Omental fat pad (tissue), 4 donors: ENCODE measurements around the gene ZNF207. TPM values are rescaled to one million over a fixed set of nuclear protein-coding genes. Genes with fewer than 3 reads are reported as not detected.

ENCODE experiments used
- ATAC-seq: fragments of 150-250 bp; one replicate; pipeline ENCODE4 v1.9.1; 2016; ENCODE audit warnings: mild to moderate bottlenecking, moderate library complexity; ENCODE audit not compliant: low FRiP score
- DNase-seq: peaks from one replicate; pipeline ENCODE4 v3.0.0-alpha.2; 2019; ENCODE audit warnings: low spot score
- total RNA-seq, 4 donors: library from RNA; depleted of rRNA; stranded (reverse); fragments of >200 nt; gene quantifications; one replicate each; pipeline ENCODE4 v1.1.0, GENCODE V29; 2016
- TF ChIP-seq, protein P1 (sequence below), 3 donors: fragments of 450-650 bp; IDR thresholded peaks; one replicate each; pipeline ENCODE4 v1.5.1; 2016 to 2017; ENCODE audit warnings: antibody characterized with exemption in 3 of 3, mild to moderate bottlenecking in 3 of 3, moderate library complexity in 2 of 3

The ZNF207 gene
- total RNA-seq, 4 donors from 2014 or later, result 121 to 193 (median 141) TPM

DNA sequence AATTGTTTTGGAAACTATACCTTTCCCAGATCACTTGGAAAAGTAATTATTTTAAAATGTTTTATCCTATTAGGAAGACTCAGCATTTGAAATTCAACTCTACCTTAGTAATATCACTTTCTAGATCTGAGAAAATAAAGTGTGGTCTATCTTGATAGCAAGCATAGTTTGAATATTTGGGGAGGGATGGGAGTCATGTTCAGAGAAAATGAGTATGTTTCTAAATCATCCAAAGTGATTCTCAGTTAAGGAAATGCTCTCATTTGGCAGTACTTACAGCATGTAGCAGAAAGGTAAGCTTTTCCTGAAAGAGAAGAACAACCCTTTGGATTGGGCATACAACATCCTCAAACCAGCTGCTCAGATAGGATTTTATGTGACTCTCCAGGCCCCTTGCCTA, 14.9 kb upstream of the ZNF207 start:
- ATAC-seq (no peak), DNase-seq (no peak)
- TF ChIP-seq, protein P1, sequence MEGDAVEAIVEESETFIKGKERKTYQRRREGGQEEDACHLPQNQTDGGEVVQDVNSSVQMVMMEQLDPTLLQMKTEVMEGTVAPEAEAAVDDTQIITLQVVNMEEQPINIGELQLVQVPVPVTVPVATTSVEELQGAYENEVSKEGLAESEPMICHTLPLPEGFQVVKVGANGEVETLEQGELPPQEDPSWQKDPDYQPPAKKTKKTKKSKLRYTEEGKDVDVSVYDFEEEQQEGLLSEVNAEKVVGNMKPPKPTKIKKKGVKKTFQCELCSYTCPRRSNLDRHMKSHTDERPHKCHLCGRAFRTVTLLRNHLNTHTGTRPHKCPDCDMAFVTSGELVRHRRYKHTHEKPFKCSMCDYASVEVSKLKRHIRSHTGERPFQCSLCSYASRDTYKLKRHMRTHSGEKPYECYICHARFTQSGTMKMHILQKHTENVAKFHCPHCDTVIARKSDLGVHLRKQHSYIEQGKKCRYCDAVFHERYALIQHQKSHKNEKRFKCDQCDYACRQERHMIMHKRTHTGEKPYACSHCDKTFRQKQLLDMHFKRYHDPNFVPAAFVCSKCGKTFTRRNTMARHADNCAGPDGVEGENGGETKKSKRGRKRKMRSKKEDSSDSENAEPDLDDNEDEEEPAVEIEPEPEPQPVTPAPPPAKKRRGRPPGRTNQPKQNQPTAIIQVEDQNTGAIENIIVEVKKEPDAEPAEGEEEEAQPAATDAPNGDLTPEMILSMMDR (IDR thresholded peaks at IDR 0.05), result no peak

DNA sequence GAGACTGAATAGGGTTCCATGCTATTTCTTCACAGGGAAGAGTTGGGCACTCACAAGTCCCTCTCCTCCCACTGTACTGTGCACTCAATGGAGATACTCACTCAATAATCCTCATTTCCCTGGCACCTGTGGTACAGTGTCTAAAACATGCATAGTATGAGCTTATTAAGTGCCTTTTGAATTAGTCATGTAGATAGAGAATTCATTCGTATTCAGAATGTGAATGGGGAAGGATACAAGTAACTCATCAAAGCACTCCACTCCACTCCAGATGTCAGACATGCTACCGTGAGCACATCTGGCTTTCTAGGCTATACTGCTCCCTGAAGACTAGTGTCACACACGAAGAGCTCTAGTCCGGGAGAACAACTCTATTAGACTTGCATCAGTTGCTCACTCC, 14.3 kb upstream of the ZNF207 start:
- TF ChIP-seq, protein P1 (IDR thresholded peaks at IDR 0.05), result no peak
- no peak for DNase-seq
- peak; percentile 71 for ATAC-seq

DNA sequence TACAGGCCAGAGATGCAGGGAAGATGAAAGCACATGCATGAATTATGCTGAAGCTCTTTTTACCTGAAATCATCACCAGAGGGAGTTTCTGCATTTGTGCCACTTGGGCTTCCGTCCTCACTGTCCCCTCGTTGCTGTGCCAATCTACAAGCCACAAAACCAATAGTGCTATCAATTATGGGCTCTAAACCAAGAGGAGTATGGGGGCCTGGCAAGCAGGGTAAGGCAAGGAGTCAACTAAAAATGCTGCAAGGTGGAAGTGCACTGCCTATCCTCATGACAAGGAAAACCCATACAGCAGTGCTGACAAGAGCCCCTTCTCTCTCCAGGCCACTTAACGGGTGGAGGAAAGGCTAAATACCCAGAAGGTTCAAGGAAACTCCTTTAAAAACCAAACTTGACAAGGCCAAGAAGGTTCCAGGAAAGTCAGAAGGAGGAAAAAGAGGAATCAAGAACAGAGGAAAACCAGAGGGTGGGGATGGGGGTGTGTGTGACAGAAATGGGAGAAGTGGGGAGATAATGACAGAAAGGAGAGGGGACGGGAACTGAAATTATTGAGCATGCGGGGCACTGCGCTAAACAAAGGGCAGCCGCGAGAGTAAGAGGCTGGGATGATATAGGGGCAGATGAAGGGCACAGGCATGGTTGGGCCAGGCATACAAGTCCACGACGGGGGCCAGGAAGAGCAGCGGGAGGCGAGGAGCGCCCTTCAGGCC, 8.7 kb upstream of the ZNF207 start:
- DNase-seq, result no peak
- no peak for ATAC-seq
- TF ChIP-seq, protein P1 (IDR thresholded peaks at IDR 0.05), result no peak

DNA sequence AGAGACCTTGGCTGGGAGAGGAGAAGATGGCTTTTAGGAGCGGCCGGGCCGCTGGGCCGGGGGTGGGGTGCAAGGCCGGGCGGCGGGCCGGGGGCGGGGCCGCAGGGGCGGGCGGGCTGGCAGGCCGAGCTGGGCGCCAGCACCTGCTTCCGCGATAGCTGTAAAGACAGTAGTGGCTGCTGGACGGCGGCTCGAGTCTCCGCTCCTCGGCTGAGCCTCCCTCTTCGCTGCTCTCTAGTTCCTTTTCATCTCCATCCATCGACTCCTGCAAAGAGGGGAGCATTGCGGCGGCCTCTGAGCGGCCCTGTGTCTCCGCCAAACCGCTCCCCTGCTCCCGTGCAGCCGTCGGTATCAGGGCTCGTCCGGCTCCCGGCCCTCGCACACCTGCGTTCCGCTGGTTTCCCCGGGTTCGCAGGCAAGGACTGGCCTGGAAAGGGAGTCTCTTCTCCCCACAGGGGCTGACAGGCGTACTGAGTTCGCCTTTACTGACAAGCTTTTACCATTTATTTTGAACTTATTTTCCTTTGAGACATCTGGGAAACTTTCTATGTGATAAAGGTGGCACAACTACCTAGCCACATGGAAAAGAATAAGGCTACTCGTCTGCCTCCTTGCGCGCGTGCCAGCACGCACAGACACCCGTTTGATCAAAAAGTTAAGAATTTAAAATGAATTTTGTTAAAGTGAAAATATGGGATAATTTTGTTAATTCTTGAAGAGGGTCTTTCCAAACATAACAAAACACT, 7.9 kb upstream of the ZNF207 start, which contains the start of gene C17orf75:
Gene C17orf75 (minus strand): TSS at position 317 of the 746 bp plus-strand sequence. CDS start 34 bp downstream, at position 283.
- TF ChIP-seq, protein P1 (IDR thresholded peaks at IDR 0.05), result no peak
- peak; percentile 36 for DNase-seq

DNA sequence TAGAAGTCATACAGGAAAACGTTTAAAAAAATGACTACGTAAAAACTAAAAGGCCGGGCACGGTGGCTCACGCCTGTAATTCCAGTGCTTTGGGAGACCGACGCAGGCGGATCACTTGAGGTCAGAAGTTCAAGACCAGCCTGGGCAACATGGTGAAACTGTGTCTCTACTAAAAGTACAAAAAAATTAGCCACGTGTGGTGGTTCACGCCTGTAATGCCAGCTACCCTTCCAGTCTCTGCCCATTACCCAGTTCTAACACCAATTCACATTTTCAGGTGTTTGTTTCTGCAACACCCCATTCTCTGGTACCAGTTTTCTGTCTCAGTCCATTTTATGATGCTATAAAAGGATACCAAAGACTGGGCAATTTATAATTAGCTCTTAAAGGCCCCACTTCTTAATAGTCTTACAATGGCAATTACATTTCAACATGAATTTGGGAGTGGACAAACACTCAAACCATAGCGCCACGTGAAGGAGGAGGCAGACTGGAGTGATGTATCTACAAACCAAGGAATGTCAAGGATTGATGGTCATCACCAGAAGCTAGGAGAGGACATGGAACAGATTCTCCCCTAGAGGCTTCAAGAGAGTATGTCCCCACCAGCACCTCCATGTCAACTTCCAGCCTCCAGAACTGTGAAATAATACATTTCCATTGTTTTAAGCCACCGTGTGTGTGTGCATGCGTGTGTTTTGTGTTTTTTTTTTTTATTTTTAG, 7.2 kb upstream of the ZNF207 start:
- DNase-seq (no peak), ATAC-seq (no peak)
- TF ChIP-seq, protein P1 (IDR thresholded peaks at IDR 0.05), result no peak

More for the DNA sequence above, 7.9 kb upstream of the ZNF207 start, which contains the start of gene C17orf75:
- peak; percentile 92 for ATAC-seq

DNA sequence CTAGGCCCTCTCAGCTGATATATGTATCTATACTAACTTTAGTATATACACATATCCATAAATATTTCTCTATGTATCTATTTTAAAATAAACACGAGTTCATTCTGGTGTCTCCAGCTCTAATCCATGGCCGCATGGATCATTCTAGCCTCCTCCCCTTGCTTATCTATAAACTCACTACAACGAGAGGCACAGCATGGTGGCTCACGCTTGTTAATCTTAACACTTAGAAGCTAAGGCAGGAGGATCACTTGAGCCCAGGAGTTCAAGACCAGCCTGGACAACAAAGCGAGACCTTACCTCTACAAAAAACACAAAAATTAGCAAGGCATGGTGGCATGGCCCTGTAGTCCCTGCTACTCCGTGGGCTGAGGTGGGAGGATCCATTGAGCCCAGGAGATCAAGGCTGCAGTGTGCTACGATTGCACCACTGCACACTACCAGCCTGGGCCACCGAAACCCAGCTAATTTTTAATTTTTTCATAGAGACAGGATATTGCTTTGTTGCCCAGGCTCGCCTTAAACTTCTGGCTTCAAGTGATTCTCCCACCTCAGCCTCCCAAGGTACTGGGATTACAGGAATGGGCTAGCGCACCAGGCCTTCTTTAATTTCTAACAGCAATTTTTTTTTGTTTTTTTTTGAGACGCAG, 3.9 kb upstream of the ZNF207 start:
- TF ChIP-seq, protein P1 (IDR thresholded peaks at IDR 0.05), result no peak
- no peak for DNase-seq
- no peak for ATAC-seq
